DOHH2 (cell line): ENCODE results near the gene MARVELD1.

Experiments used
- EZH2phosphoT487 ChIP-seq: fragments of 200-600 bp; sonication (generic); IDR thresholded peaks from 2 replicates; pipeline ENCODE4 v1.6.1; 2017; ENCODE audit warnings: borderline replicate concordance, mild to moderate bottlenecking, antibody characterized with exemption, low read length, moderate library complexity, mixed read lengths
- TF ChIP-seq, protein P1 (sequence below): fragments of 200-600 bp; sonication (generic); IDR thresholded peaks from one replicate; pipeline ENCODE4 v1.5.1; 2014; ENCODE audit warnings: antibody characterized with exemption, mild to moderate bottlenecking, low read depth, low read length; ENCODE audit not compliant: poor library complexity, severe bottlenecking

DNA sequence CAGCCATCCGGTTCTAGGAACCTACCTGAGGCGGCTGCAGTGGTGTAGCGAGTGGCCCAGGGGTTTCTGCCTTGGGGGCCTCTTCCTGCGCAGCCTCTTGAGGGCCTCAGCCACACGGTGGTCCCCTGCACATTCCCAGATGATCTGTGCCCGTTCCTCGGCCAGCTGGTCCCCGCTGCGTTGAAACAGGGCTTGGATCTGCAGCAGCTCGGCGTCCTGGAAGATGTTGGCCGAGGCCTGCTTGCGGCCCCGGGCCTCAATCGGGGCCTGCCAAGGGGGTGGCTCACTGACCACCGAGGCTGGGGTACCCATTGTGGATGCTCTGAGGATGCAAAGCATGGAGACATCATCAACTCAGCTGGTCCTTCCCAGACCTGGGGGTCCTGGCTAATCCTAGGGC, 33.9 kb upstream of the MARVELD1 start:
- TF ChIP-seq, protein P1, sequence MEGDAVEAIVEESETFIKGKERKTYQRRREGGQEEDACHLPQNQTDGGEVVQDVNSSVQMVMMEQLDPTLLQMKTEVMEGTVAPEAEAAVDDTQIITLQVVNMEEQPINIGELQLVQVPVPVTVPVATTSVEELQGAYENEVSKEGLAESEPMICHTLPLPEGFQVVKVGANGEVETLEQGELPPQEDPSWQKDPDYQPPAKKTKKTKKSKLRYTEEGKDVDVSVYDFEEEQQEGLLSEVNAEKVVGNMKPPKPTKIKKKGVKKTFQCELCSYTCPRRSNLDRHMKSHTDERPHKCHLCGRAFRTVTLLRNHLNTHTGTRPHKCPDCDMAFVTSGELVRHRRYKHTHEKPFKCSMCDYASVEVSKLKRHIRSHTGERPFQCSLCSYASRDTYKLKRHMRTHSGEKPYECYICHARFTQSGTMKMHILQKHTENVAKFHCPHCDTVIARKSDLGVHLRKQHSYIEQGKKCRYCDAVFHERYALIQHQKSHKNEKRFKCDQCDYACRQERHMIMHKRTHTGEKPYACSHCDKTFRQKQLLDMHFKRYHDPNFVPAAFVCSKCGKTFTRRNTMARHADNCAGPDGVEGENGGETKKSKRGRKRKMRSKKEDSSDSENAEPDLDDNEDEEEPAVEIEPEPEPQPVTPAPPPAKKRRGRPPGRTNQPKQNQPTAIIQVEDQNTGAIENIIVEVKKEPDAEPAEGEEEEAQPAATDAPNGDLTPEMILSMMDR: no peak
- no peak for TF ChIP-seq EZH2phosphoT487
